ENCODE data around the gene PPTC7.

DNA sequence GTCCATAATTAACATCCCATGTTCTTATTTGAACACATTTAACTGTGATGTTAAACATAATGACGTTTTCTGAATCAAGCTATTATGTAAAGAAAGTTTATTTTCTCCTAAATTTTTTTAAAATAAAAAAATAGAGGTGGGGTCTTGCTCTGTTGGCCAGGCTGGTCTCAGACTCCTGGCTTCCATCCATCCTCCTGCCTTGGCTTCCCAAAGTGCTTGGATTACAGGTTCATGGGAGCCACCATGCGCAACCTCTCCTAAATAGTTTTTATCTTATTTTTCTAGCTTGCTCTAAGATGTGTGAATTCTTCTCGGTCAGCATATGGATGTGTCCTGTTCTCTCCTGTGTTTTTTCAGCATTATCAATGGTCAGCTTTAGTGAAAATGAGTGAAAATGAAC lies 77.8 kb downstream of the PPTC7 start:
- TF ChIP-seq, protein P1, sequence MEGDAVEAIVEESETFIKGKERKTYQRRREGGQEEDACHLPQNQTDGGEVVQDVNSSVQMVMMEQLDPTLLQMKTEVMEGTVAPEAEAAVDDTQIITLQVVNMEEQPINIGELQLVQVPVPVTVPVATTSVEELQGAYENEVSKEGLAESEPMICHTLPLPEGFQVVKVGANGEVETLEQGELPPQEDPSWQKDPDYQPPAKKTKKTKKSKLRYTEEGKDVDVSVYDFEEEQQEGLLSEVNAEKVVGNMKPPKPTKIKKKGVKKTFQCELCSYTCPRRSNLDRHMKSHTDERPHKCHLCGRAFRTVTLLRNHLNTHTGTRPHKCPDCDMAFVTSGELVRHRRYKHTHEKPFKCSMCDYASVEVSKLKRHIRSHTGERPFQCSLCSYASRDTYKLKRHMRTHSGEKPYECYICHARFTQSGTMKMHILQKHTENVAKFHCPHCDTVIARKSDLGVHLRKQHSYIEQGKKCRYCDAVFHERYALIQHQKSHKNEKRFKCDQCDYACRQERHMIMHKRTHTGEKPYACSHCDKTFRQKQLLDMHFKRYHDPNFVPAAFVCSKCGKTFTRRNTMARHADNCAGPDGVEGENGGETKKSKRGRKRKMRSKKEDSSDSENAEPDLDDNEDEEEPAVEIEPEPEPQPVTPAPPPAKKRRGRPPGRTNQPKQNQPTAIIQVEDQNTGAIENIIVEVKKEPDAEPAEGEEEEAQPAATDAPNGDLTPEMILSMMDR (IDR thresholded peaks at IDR 0.05; ENCODE audit: insufficient read depth, low read length) = no peak
- TF ChIP-seq POLR2AphosphoS5 (IDR thresholded peaks at IDR 0.05; ENCODE audit: low read depth) (no peak), SPI1 (IDR thresholded peaks at IDR 0.05; ENCODE audit: borderline replicate concordance, low read depth) (no peak)

All from HL-60 (cell line).